Mononuclear cell (primary cell): Measurements from ENCODE around the gene ULK2. TPM values are rescaled to one million over a fixed set of nuclear protein-coding genes. Genes with fewer than 3 reads are reported as not detected.
A peak's percentile ranks its signal among the peaks of the same experiment; 100 is the strongest.
"Not testable (repeated sequence)": the region's sequence is repeated elsewhere in the genome, so short reads cannot be mapped to it uniquely, and the experiment has no call there.

Source experiments
- H3K27me3 ChIP-seq: 2 replicates; pipeline ENCODE4 v1.6.0; 2011; ENCODE audit warnings: low read length, control low read depth; ENCODE audit not compliant: insufficient read depth
- H3K4me1 ChIP-seq: 2 replicates; pipeline ENCODE4 v1.5.1; 2011; ENCODE audit warnings: mild to moderate bottlenecking, low read length, control low read depth; ENCODE audit not compliant: insufficient read depth
- H3K4me3 ChIP-seq: 2 replicates; pipeline ENCODE4 v1.5.1; 2011; ENCODE audit warnings: mild to moderate bottlenecking, low read length, moderate library complexity
- H3K9me3 ChIP-seq: 2 replicates; pipeline ENCODE4 v1.5.1; 2011; ENCODE audit warnings: low read depth, mild to moderate bottlenecking, control low read depth, low read length
- total RNA-seq: library from RNA; depleted of rRNA; stranded (reverse); fragments of >200 nt; gene quantifications from one replicate; pipeline ENCODE4 v1.2.3, GENCODE V29; 2012

ULK2 gene
- 9.7 TPM for total RNA-seq

DNA sequence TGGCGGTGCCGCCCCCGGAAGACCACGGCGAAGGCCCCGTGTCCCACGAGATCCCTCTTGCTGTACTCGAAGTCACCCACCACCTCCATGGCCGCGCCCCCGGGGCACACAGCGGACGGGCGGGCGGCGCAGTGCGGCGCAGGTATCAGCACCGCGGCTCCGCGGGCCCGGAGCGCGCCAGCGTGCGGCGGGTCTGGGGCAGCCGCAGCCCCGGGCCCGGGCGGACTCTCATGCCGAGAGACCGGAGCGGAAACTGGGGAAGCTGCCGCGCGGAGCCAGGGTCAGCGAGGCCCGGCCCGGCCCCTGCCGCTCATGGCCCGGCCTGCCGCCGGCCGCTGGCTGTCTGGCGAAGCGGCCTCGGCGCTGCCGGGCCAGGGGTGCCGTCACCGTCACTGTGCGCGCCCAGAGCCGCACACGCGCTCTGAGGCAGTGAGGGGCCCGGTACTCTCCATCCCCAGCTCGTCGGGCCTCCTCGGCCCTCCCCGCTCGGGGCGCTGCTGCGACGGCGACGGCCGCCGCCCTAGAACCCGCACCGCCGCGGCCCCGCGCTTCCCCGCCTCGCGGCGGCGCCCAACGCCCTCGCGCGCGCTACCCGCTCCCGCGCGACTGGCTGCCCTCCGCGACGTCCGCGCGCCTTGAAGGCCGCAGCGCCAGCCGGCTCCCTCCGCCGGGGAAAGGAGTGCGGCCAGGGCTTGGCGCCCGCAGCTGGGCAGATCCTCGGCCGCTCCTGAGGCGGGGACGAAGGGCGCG, at the start of gene ULK2:
TSS of gene ULK2 (minus strand) at position 608 of the 750 bp plus-strand sequence. CDS start at position 89, 519 bp downstream.
- Histone ChIP-seq H3K4me3 (peak within 1 kb of the TSS; percentile 69), H3K9me3 (no peaks in the 10 kb centered on the region), H3K27me3 (no peaks in the 10 kb centered on the region), H3K4me1 (peaks cover 14% of the 10 kb centered on the region)

DNA sequence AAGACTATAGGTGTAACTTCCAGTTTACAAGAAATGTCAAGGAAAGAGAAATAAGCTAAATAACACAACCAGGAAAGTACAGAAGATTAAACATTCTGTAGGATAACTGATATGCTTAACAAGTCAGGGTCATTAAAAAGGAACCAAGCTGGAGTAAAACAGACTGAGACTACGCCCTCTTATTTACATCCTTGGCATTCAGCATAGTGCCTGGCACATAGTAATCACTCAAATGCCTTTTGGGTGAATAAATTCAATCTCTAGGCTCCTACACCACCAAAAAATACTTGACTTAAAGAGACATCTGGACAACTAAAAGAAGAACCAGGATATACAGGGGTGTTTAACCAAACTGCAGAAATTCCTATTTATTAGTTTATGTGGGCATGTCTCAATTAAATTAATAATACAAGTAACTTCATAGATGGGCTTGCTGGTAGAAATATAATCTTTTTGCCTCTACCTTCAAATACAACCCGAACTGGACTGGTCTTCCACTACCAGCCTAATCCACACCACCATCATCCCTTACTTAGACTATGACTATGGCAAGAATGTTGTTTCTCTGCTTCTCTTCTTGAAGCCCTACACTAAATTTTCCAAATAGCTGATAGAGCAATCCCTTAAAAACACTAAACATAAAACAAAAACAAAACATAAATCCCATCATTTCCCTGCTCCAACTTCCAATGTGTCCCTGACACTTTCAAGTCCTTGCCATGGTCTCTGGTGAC, 47.7 kb upstream of the ULK2 start:
- H3K4me1 ChIP-seq, result no peaks in the 10 kb centered on the region
- no peaks in the 10 kb centered on the region for H3K9me3 ChIP-seq
- H3K4me3 ChIP-seq, result no peak overlapping the region
- no peaks in the 10 kb centered on the region for H3K27me3 ChIP-seq

DNA sequence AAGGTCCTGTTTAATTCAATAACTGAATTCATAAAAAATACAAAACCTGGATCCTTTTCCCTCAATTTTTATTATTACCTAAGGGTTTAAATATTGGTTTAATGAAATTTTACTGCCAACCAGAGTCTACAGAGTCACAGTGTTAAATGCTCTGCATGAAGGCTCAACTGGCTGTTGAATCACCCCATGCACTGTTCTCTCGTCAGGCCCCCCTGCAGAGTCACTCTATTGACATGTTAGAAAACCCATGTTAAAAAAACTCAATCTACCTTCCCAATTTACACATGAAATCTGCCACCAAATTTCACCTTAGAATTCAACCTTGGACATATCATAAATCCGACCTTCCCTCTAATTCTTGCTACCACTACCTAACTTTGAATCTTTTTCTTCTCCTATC, 43.3 kb upstream of the ULK2 start:
- no peaks in the 10 kb centered on the region for H3K4me1 ChIP-seq
- no peak overlapping the region for H3K4me3 ChIP-seq
- no peaks in the 10 kb centered on the region for H3K9me3 ChIP-seq
- H3K27me3 ChIP-seq, result no peaks in the 10 kb centered on the region

DNA sequence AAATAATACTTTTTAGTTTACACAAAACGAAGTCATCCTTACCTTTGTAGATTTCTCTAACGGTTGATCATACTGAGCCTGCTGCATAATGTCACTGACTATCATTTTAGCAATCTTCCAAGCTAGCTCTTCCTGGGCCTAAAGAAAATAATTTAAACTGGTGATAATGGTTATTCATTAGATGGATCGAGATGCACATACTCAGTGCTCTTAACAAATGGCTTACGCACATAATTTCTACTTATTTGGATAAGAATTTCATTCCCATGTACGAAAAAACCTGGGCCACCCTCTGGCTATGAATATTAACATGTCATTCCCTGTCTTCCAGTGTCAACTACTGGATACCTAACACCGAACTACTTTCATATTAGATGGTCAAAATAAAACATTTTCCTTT, 41.4 kb upstream of the ULK2 start:
- no peaks in the 10 kb centered on the region for H3K27me3 ChIP-seq
- H3K9me3 ChIP-seq, result no peaks in the 10 kb centered on the region
- peaks cover 11% of the 10 kb centered on the region for H3K4me1 ChIP-seq
- H3K4me3 ChIP-seq, result no peak overlapping the region

DNA sequence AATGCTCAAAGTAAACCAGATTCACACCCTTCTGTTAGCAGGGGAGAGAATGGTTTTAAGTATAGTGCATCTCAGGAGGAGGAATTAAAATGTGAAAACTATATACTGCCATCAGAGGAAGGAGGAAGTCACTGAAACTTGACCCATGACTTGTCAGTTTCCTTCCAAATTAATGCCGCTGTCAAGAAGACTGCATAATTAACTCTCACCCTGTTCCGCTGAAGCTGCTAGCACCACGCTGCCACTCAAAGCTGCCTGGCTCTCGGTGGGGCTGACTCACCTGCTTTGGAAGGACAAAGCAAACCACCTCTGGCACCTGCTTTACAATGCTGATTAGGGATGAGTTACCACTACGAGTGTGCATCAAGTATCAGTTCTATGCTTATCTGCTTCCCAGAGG, 37.8 kb upstream of the ULK2 start:
- Histone ChIP-seq H3K9me3 (no peaks in the 10 kb centered on the region), H3K27me3 (no peaks in the 10 kb centered on the region), H3K4me3 (no peak overlapping the region), H3K4me1 (peaks cover 11% of the 10 kb centered on the region)

DNA sequence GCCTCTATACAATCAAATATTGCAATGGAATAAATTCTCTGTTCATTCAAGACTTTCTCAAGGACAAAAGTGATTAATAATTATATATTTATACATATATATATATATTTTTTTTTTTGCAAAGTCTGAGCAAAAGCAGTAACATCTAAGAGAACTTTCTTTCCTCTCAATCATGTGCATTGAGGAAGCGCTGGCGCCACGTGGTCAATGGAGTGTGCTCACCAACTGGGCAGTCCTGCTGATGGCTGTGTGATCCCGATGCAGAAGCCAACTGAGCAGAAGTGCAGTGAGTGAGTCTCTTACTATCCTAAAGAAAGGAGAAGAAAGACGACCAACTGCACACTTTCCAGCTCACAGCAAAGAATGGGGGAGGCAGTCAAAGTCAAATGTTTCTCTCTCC, 37.2 kb upstream of the ULK2 start:
- Histone ChIP-seq H3K4me3 (no peak overlapping the region), H3K27me3 (no peaks in the 10 kb centered on the region), H3K9me3 (no peaks in the 10 kb centered on the region), H3K4me1 (peaks cover 11% of the 10 kb centered on the region)

DNA sequence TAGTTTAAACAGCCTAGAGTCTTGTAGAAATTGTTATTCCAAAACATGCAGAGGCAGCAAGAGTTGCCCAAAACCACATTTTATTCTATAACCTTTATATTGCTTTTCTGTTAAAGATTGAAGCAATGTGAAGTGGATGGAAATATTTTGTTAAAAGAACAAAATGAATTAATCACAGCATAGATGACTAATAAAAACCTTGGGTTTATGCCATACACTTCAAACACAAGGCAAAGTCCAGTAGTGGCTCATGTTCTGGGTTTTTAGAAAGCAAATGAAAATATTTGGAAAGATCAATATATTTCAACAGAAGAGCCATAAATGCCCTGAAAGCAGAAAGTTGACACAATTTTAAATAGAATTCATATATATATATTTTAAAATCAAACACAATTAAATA, 36.7 kb upstream of the ULK2 start:
- no peak overlapping the region for H3K4me3 ChIP-seq
- H3K27me3 ChIP-seq, result no peaks in the 10 kb centered on the region
- H3K9me3 ChIP-seq, result no peaks in the 10 kb centered on the region
- H3K4me1 ChIP-seq, result peaks cover 11% of the 10 kb centered on the region

DNA sequence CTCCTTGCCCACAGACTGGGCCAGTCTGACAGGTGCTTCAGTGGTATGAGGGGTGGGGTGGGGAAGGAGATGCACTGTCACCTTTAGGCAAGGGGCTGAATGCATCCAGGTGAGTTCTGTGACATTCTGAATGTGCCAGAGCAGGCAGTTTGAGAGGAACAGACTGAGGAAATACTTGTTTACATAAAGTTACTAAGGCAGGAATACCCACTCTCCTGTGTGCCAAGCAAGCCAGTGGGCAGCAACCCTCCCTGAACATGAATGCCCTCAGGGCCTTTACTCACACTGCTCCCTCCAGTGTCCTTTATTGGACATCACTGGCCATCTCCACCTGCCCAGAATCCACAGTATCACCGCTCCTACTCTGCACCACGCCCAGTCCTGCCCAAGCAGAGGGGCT, 33.1 kb upstream of the ULK2 start:
- Histone ChIP-seq H3K27me3 (no peaks in the 10 kb centered on the region), H3K9me3 (no peaks in the 10 kb centered on the region), H3K4me3 (no peak overlapping the region), H3K4me1 (peaks cover 9% of the 10 kb centered on the region)

DNA sequence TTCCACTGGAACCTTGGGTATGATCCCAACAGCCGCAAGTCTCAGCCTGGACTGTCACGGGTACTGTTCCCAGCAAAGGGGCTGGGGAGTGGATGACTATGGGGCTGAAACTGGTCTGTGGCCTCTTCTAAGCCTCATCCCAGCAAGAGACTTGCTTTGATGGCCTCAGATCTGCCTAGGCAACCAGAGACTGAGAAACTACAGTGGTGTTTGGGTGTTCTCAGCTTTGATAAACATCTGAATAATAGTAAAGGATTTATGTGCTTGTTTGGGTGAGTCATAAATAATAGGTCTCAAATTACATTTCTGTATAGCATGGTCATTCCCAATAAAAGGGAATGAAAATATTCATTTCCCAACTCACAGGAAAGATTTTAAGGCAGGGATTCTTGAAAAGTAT, 30.2 kb upstream of the ULK2 start:
- Histone ChIP-seq H3K9me3 (no peaks in the 10 kb centered on the region), H3K4me1 (no peaks in the 10 kb centered on the region), H3K4me3 (no peak overlapping the region), H3K27me3 (no peaks in the 10 kb centered on the region)

DNA sequence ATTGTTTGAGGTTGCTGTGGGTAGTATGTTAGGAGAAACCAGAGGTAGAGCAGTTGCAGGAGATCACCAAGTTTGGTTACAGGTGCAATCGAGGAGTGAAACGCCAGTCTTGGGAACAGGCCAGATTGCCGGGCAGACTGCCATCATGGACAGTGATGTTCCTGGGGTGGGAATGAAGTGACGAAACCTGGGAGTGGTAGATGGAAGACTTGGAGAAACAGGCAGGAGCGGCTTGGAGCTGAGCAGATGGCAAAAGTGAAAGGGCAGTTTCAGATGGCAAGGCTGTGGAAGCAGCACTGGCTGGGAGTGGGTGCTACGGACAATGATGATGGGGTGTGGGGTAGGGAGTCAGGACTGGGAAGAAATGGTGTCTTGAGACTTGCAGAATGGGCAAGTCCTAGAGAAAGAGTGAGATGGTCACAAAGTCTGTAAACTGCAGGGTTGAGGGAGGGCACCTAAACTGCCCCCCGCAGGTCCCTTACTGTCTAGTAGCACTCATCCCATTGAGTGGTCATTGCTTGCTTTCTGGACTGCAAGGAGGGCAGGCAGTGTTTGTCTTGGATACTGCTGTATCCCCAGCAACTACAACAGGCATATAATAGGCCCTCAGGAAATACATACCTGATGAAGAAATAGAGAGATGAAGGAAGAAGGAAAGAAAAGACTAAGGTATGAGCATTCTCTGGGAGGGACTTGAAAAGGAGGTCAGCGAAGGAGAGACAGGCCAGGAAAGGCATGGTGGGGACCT, 29.5 kb upstream of the ULK2 start:
- Histone ChIP-seq H3K4me3 (no peak overlapping the region), H3K4me1 (no peaks in the 10 kb centered on the region), H3K27me3 (no peaks in the 10 kb centered on the region), H3K9me3 (no peaks in the 10 kb centered on the region)

DNA sequence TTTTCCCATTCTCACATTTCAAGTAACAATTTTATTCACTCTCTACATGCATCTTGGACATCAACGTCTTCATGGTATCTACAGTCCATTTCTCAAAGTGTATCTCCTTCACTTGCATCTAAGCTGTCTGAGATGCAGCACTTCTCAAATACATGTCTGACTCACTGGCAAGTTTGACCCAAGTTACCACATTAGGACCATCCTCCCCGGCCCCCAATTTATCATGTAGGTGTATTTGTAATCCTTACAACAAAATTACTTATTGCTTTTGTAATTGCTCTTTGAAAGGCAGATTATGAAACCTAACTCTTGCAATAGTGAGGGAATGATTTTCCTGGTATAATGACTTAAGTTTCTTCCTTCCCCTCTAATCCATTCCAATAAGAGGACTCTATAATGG, 28.9 kb upstream of the ULK2 start:
- Histone ChIP-seq H3K4me3 (no peak overlapping the region), H3K4me1 (no peaks in the 10 kb centered on the region), H3K9me3 (no peaks in the 10 kb centered on the region), H3K27me3 (no peaks in the 10 kb centered on the region)

DNA sequence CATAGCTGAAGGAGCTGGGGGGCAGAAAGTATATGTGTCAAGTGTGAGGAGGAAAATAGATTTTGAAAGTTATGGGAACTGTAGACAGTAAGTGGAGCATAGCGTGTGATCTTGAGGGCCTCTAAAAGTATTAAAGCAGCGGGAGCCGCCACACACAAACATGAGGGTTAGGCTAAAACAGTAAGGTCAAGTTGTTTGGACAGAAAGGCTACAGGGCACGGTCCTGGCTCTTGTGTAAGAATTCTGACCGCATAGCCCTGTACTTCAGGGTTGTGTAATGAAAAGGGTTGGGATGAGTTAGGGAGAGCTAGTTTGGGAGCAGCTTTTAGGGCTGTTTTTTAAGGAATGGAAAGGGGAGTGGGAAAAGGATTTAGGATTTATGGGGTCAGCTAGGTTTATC, 22.8 kb upstream of the ULK2 start:
- H3K4me1 ChIP-seq, H3K9me3 ChIP-seq, H3K4me3 ChIP-seq, H3K27me3 ChIP-seq: not testable (repeated sequence)

DNA sequence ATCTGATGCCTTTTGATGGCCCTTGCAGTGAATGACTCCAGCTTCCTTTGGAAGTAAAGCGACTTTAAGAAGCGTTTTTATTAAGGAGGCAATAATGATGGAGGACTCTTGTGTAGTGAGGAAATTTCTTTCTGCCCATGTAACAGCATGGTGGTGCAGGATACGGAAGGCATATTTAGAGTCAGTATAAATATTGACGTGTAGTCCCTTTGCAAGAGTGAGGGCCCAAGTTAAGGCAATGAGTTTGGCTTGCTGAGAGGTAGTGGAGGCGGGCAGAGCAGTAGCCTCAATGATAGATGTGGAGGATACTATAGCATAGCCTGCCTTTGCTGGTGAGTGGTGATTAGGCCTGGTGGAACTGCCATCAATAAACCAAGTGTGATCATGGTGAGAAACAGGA, 22.3 kb upstream of the ULK2 start:
- not testable (repeated sequence) for H3K4me1 ChIP-seq, H3K4me3 ChIP-seq, H3K27me3 ChIP-seq, H3K9me3 ChIP-seq

DNA sequence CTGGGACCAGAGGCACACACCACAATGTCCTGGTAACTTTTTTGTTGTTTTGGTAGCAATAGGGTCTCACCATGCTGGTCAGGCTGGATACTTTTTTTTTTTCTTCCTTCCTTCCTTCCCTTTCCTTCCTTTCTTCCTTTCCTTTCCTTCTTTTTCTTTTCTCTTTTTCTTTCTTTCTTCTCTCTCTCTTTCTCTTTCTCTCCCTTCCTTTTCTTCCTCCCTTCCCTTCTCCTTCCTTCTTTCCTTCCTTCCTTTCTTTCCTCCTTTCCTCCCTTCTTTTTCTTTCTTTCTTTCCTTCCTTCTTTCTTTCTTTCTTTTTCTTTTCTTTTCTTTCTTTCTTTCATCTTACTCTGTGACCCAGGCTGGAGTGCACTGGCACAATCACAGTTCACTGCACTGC, 18.4 kb upstream of the ULK2 start:
- no peak overlapping the region for H3K4me3 ChIP-seq

DNA sequence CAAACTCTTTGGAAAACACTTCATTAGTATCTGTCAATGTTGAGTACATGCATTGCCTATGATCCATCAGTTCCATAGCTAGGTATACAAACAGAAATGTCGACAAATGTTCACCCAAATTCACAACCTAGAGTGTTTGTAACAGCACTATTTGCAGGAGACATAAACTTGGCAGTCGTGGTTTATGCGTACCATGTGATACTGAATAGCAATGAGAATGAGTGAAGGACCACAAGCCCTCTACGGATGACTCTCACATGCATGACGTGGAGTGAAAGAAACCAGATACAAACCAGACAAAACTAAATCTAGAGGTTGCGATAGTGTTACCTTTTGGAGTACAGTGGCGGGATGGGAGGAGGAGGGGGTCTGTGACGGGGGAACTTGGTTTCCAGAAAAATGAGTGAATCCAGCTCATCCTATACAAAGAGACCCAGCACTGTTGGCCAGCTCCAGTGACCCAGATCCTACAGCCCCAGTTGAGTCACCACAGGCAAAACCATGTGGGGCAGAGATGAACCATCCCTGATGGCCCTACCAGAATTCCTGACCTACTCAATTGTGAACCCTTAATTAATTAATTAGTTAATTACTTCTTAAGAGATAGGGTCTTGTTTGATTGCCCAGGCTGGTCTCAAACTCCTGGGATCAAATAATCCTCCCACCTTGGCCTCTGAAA, 15.9 kb upstream of the ULK2 start:
- no peak overlapping the region for H3K4me3 ChIP-seq
- peaks cover 2% of the 10 kb centered on the region for H3K4me1 ChIP-seq
- H3K9me3 ChIP-seq, result no peaks in the 10 kb centered on the region
- H3K27me3 ChIP-seq, result no peaks in the 10 kb centered on the region

More for the DNA sequence above, 18.4 kb upstream of the ULK2 start:
- Histone ChIP-seq H3K27me3 (no peaks in the 10 kb centered on the region), H3K9me3 (no peaks in the 10 kb centered on the region), H3K4me1 (no peaks in the 10 kb centered on the region)
